ENCODE data around the gene TCF4. TPM values are rescaled to one million over a fixed set of nuclear protein-coding genes. Genes with fewer than 3 reads are reported as not detected.

Gene TCF4
- total RNA-seq, 1 donor from 2014 or later = 7.2 TPM

- H3K4me3 ChIP-seq (ENCODE audit: low read depth, low read length) = no peak overlapping the region
- no peak for DNase-seq (ENCODE audit: low read depth)
- no peak for TF ChIP-seq CTCF (conservative IDR thresholded peaks at IDR 0.05; ENCODE audit: low read depth, low read length)
These were observed 291.2 kb downstream of the TCF4 start for GRCh38 chr18:55296778-55297177.

GRCh38 chr18:55296115-55296514, 291.9 kb downstream of the TCF4 start:
- DNase-seq (ENCODE audit: low read depth) = no peak
- no peak overlapping the region for H3K4me3 ChIP-seq (ENCODE audit: low read depth, low read length)
- TF ChIP-seq CTCF (conservative IDR thresholded peaks at IDR 0.05; ENCODE audit: low read depth, low read length) = no peak

- DNase-seq (ENCODE audit: low read depth) = no peak
- TF ChIP-seq CTCF (conservative IDR thresholded peaks at IDR 0.05; ENCODE audit: low read depth, low read length) = no peak
These were observed 297.1 kb downstream of the TCF4 start for GRCh38 chr18:55290898-55291297.

GRCh38 chr18:55289775-55290174, 298.2 kb downstream of the TCF4 start:
- DNase-seq (ENCODE audit: low read depth) = no peak
- TF ChIP-seq CTCF (conservative IDR thresholded peaks at IDR 0.05; ENCODE audit: low read depth, low read length) = no peak
- H3K4me3 ChIP-seq (ENCODE audit: low read depth, low read length) = no peak overlapping the region

More at GRCh38 chr18:55290898-55291297, 297.1 kb downstream of the TCF4 start:
- H3K4me3 ChIP-seq (ENCODE audit: low read depth, low read length) = no peak overlapping the region

GRCh38 chr18:55289048-55289447, 298.9 kb downstream of the TCF4 start:
- no peak for TF ChIP-seq CTCF (conservative IDR thresholded peaks at IDR 0.05; ENCODE audit: low read depth, low read length)
- no peak for DNase-seq (ENCODE audit: low read depth)
- no peak overlapping the region for H3K4me3 ChIP-seq (ENCODE audit: low read depth, low read length)

GRCh38 chr18:55287935-55288868, 299.8 kb downstream of the TCF4 start:
- DNase-seq (ENCODE audit: low read depth) = no peak
- H3K4me3 ChIP-seq (ENCODE audit: low read depth, low read length) = no peak overlapping the region
- TF ChIP-seq CTCF (conservative IDR thresholded peaks at IDR 0.05; ENCODE audit: low read depth, low read length) = no peak

Data from epithelial cell of proximal tubule (primary cell).